Body of pancreas (tissue), 4 donors: Measurements from ENCODE around the gene TBX15.

ENCODE experiments used
- CTCF ChIP-seq, 7 experiments: fragments of 450-650 bp in 4 of 7; fragments of 200-600 bp in 3 of 7; sonication (generic) in 3 of 7; IDR thresholded peaks; one replicate each; pipeline ENCODE4 v1.5.1; 2016 to 2019; ENCODE audit warnings: antibody characterized with exemption in 7 of 7
- POLR2A ChIP-seq, 3 donors: fragments of 450-650 bp; IDR thresholded peaks; one replicate each; pipeline ENCODE4 v1.6.1; 2016; ENCODE audit warnings: antibody characterized with exemption in 3 of 3, mild to moderate bottlenecking in 2 of 3

DNA sequence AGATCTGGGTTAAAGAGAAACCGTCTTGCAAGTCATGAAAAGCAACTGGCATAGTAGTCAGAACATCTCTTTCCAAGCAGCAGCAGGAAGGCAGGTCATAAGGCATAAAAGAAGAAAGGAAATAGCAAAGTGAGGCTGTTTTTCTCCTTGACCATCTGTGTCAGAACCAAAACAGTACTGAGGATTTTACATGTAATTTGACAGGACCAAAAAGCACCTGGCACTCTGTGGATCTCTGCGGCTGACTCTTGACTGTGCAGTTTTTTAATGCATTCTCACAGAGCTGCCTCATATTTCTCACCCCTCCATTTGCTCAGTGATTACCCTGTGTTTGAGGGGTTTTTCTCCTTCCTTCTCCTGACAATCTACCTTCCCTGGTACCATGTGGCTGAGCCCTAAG, 17.7 kb downstream of the TBX15 start:
- no peak for TF ChIP-seq POLR2A (IDR thresholded peaks at IDR 0.05)
- no peak for TF ChIP-seq CTCF (IDR thresholded peaks at IDR 0.05)
